Measurements from ENCODE around the gene CLDN4. TPM values are rescaled to one million over a fixed set of nuclear protein-coding genes. Genes with fewer than 3 reads are reported as not detected.
"Not testable (repeated sequence)": the region's sequence is repeated elsewhere in the genome, so short reads cannot be mapped to it uniquely, and the experiment has no call there.

CLDN4 gene
- total and polyA plus RNA-seq, 2 donors from 2014 or later: 82.6 to 342 TPM

DNA sequence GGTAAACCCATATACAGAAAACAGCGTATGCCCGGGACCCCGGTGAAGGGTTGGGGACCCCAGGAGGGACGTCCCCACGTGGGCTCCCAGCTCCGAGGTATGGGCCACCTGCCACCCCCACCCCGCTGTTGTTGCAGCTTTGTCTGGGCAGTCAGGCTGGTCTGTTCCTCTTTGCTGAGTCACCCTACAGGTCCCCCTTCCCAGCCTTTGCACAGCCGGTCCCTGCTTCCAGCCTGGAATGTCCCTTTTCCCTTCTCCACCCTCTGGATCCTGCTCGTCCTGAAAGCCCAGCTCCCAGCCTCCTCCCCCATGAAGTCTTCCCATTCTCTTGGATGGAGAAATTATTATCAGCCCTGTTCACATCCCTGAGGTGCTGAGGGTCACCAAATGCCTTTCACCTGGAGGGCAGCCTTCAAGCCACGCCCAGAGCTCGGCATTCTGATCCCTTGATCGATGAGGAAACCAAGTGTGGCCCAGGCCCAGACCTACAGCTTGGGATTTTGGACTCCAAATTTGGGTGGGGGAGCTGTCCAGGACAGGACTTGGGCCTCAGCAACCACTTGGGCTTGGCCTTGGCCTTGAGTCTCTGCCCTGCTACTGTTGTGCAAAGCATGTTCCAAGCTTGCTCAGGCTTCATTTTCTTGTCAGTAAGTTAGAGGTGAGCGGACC, 2.6 kb downstream of the CLDN4 start:
- H3K4me1 ChIP-seq (ENCODE audit: control insufficient read depth in 2 of 3, insufficient read depth in 2 of 3, low read depth in 1 of 3, low read length in 3 of 3): peaks cover 5 to 25% (median 16%) of the 10 kb centered on the region in 3 donors
- TF ChIP-seq, protein P1, sequence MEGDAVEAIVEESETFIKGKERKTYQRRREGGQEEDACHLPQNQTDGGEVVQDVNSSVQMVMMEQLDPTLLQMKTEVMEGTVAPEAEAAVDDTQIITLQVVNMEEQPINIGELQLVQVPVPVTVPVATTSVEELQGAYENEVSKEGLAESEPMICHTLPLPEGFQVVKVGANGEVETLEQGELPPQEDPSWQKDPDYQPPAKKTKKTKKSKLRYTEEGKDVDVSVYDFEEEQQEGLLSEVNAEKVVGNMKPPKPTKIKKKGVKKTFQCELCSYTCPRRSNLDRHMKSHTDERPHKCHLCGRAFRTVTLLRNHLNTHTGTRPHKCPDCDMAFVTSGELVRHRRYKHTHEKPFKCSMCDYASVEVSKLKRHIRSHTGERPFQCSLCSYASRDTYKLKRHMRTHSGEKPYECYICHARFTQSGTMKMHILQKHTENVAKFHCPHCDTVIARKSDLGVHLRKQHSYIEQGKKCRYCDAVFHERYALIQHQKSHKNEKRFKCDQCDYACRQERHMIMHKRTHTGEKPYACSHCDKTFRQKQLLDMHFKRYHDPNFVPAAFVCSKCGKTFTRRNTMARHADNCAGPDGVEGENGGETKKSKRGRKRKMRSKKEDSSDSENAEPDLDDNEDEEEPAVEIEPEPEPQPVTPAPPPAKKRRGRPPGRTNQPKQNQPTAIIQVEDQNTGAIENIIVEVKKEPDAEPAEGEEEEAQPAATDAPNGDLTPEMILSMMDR (IDR thresholded peaks at IDR 0.05; ENCODE audit: borderline replicate concordance, extremely low read depth, insufficient read depth): no peak
- H3K27ac ChIP-seq (ENCODE audit: low read depth in 2 of 2, low read length in 2 of 2): peak overlapping the region; percentile 83 to 99
- peak overlapping the region in 1 of 3 donors; percentile 39 for H3K4me3 ChIP-seq (ENCODE audit: low read length in 3 of 3)
- FAIRE-seq (no peak), DNase-seq (peak in 3 of 5 donors; percentile 25 to 85 (median 44))
- no peaks in the 10 kb centered on the region for H3K9me3 ChIP-seq (ENCODE audit: control insufficient read depth in 2 of 3, insufficient read depth in 1 of 3, low read length in 3 of 3)
- intact Hi-C loops (cut with DNase I): no loop called here
- H3K36me3 ChIP-seq (ENCODE audit: control insufficient read depth in 2 of 3, insufficient read depth in 3 of 3, low read length in 3 of 3): no peaks in the 10 kb centered on the region
- H3K27me3 ChIP-seq (ENCODE audit: control insufficient read depth, insufficient read depth, low read length): no peaks in the 10 kb centered on the region
- peak overlapping the region in 1 of 3 donors; percentile 46 for H3K9ac ChIP-seq (ENCODE audit: low read length in 3 of 3)

DNA sequence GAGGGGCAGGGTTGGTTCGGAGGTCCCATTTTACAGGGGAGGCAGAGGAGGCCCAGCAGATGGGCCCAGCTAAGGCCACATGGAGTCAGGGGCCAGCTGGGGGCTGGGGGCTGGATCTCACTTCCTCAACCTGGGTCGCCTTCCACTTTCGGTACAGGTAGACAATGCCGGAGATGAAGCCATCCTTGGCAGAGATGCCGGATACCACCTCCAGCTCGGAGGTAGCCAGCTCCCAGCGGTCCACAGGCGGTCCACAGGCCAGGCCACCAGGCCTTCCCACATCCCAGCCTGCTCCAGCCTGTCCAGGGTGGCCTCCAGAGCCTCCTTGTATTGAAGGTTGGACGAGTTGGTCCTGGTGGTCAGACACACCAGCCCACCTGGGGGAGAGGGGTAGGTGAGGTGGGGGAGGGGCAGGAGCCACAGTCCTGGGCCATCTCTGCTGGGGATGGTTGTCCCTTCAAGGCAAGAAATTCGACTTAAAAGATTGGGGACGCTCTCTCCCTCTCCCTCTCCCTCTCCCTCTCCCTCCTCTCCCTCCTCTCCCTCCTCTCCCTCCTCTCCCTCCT, 3.9 kb downstream of the CLDN4 start:
- TF ChIP-seq, protein P1 (IDR thresholded peaks at IDR 0.05; ENCODE audit: borderline replicate concordance, extremely low read depth, insufficient read depth): no peak
- DNase-seq (peak in 1 of 5 donors; percentile 59), FAIRE-seq (no peak)
- Histone ChIP-seq H3K9ac (ENCODE audit: low read length in 3 of 3) (no peak overlapping the region), H3K36me3 (ENCODE audit: control insufficient read depth in 2 of 3, insufficient read depth in 3 of 3, low read length in 3 of 3) (no peaks in the 10 kb centered on the region), H3K27me3 (ENCODE audit: control insufficient read depth, insufficient read depth, low read length) (no peaks in the 10 kb centered on the region), H3K4me1 (ENCODE audit: control insufficient read depth in 2 of 3, insufficient read depth in 2 of 3, low read depth in 1 of 3, low read length in 3 of 3) (peaks cover 3 to 14% (median 5%) of the 10 kb centered on the region in 3 donors), H3K9me3 (ENCODE audit: control insufficient read depth in 2 of 3, insufficient read depth in 1 of 3, low read length in 3 of 3) (no peaks in the 10 kb centered on the region), H3K4me3 (ENCODE audit: low read length in 3 of 3) (no peak overlapping the region), H3K27ac (ENCODE audit: low read depth in 2 of 2, low read length in 2 of 2) (no peak overlapping the region)
- intact Hi-C loops (cut with DNase I): no loop called here

DNA sequence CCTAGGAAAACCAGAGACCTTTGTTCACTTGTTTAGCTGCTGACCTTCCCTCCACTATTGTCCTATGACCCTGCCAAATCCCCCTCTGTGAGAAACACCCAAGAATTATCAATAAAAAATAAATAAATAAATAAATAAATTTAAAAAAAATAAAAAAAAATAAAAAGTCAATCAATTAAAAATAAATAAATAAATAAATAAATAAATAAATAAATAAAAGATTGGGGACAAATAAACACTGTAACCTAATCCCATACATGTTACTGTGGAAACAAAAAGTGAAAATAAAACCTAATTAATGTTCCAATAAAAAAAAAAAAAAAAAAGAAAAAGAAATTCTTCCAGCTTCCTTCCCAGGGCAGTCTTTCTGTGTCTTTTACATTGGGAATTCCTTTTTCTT, 6.4 kb downstream of the CLDN4 start:
- H3K9ac ChIP-seq (ENCODE audit: low read length in 3 of 3); DNase-seq; H3K36me3 ChIP-seq (ENCODE audit: control insufficient read depth in 2 of 3, insufficient read depth in 3 of 3, low read length in 3 of 3); intact Hi-C loops (cut with DNase I); H3K27ac ChIP-seq (ENCODE audit: low read depth in 2 of 2, low read length in 2 of 2); H3K4me3 ChIP-seq (ENCODE audit: low read length in 3 of 3); H3K9me3 ChIP-seq (ENCODE audit: control insufficient read depth in 2 of 3, insufficient read depth in 1 of 3, low read length in 3 of 3); H3K4me1 ChIP-seq (ENCODE audit: control insufficient read depth in 2 of 3, insufficient read depth in 2 of 3, low read depth in 1 of 3, low read length in 3 of 3); H3K27me3 ChIP-seq (ENCODE audit: control insufficient read depth, insufficient read depth, low read length): not testable (repeated sequence)
- peak; percentile 92 for FAIRE-seq

DNA sequence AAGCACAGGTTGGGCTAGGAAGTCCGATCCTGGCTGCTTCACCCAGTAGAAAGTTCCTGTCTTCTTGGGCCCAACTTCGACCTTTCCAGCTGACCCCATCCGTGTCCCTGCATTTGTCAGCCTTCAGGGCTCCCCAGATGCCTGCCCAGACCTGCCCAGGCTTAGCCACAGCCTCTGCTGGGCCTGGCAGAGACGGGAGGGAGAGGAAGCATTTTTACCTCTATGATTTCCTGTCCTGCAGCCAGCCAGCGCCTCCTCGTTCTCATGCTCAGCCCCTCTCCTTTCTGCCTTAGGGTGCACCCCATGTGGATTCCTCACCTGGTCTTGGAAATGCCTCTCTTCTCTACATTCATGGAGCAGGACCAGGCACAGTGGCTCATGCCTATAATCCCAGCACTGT, 7.8 kb downstream of the CLDN4 start:
- no peaks in the 10 kb centered on the region for H3K27me3 ChIP-seq (ENCODE audit: control insufficient read depth, insufficient read depth, low read length)
- peaks cover 0 to 7% (median 1%) of the 10 kb centered on the region in 3 donors for H3K4me1 ChIP-seq (ENCODE audit: control insufficient read depth in 2 of 3, insufficient read depth in 2 of 3, low read depth in 1 of 3, low read length in 3 of 3)
- no peaks in the 10 kb centered on the region for H3K36me3 ChIP-seq (ENCODE audit: control insufficient read depth in 2 of 3, insufficient read depth in 3 of 3, low read length in 3 of 3)
- FAIRE-seq: no peak
- H3K9ac ChIP-seq (ENCODE audit: low read length in 3 of 3): no peak overlapping the region
- DNase-seq: no peak
- H3K4me3 ChIP-seq (ENCODE audit: low read length in 3 of 3): no peak overlapping the region
- intact Hi-C loops (cut with DNase I): no loop called here
- TF ChIP-seq, protein P1 (IDR thresholded peaks at IDR 0.05; ENCODE audit: borderline replicate concordance, extremely low read depth, insufficient read depth): no peak
- no peak overlapping the region for H3K27ac ChIP-seq (ENCODE audit: low read depth in 2 of 2, low read length in 2 of 2)
- no peaks in the 10 kb centered on the region for H3K9me3 ChIP-seq (ENCODE audit: control insufficient read depth in 2 of 3, insufficient read depth in 1 of 3, low read length in 3 of 3)

Data from kidney (tissue), 14 donors.